PFSK-1 (cell line): ENCODE measurements around the gene MAD1L1.

Experiments used
- REST ChIP-seq, 2 experiments: IDR thresholded peaks; 2 replicates each; pipeline versions ENCODE4 v1.6.1 to v1.8.0; 2011 to 2012; ENCODE audit warnings: low read depth in 2 of 2, low read length in 2 of 2, control low read depth in 1 of 2, inconsistent platforms in 1 of 2, mild to moderate bottlenecking in 1 of 2, moderate library complexity in 1 of 2; ENCODE audit not compliant: insufficient read depth in 1 of 2
- TAF1 ChIP-seq: IDR thresholded peaks from 2 replicates; pipeline ENCODE4 v1.6.1; 2012; ENCODE audit warnings: low read length, control low read depth, borderline replicate concordance; ENCODE audit not compliant: insufficient read depth

GRCh38 chr7:2007551-2007950 lies 225.2 kb downstream of the MAD1L1 start:
- no peak for TF ChIP-seq TAF1
- TF ChIP-seq REST (IDR thresholded peaks at IDR 0.05; ENCODE audit: insufficient read depth in 1 of 2, low read depth in 2 of 2, low read length in 2 of 2) = no peak
